HepG2 (cell line): ENCODE results near the gene SSTR5. TPM values are rescaled to one million over a fixed set of nuclear protein-coding genes. Genes with fewer than 3 reads are reported as not detected.

ENCODE experiments used
- BHLHE40 ChIP-seq: IDR thresholded peaks from 2 replicates; pipeline ENCODE4 v1.6.1; 2011; ENCODE audit warnings: low read length, improper control_type of control experiment
- ISL2 ChIP-seq: sonication (generic); formaldehyde crosslinking; IDR thresholded peaks from 2 replicates; pipeline ENCODE4 v1.5.0; 2020; ENCODE audit warnings: missing genetic modification reagents
- KDM5A ChIP-seq: fragments of 200-600 bp; sonication (generic); IDR thresholded peaks from 2 replicates; pipeline ENCODE4 v1.7.0; 2018; ENCODE audit warnings: antibody characterized with exemption, mild to moderate bottlenecking, low read length, borderline replicate concordance
- PPARG ChIP-seq: conservative IDR thresholded peaks from 2 replicates; pipeline ENCODE4 v1.6.1; 2016; ENCODE audit warnings: missing biosample characterization, missing genetic modification reagents
- SP1 ChIP-seq, 2 experiments: fragments of 450-650 bp in 1 of 2; sonication (generic) in 1 of 2; formaldehyde crosslinking in 1 of 2; IDR thresholded peaks; 2 replicates each; pipeline versions ENCODE4 v1.4.0 to v1.6.1; 2016 to 2020; ENCODE audit warnings: missing genetic modification reagents in 1 of 2
- SRSF1 ChIP-seq: fragments of 200-400 bp; formaldehyde crosslinking; optimal IDR thresholded peaks from 2 replicates; pipeline ENCODE3; 2017; ENCODE audit warnings: mild to moderate bottlenecking, low read depth, low read length, moderate library complexity
- ZFP36L1 ChIP-seq: sonication (generic); formaldehyde crosslinking; IDR thresholded peaks from 2 replicates; pipeline ENCODE4 v1.8.0; 2022; ENCODE audit warnings: mild to moderate bottlenecking, missing genetic modification reagents, moderate library complexity
- ZNF10 ChIP-seq: sonication (generic); formaldehyde crosslinking; IDR thresholded peaks from 2 replicates; pipeline ENCODE4 v1.4.0; 2020; ENCODE audit warnings: mild to moderate bottlenecking, low read depth, missing genetic modification reagents, borderline replicate concordance
- ZNF207 ChIP-seq: fragments of 450-650 bp; IDR thresholded peaks from 2 replicates; pipeline ENCODE4 v1.6.1; 2016; ENCODE audit warnings: antibody characterized with exemption, borderline replicate concordance
- ZNF24 ChIP-seq: fragments of 450-650 bp; IDR thresholded peaks from 2 replicates; pipeline ENCODE4 v1.6.1; 2017; ENCODE audit warnings: antibody characterized with exemption, mild to moderate bottlenecking
- ZNF501 ChIP-seq: sonication (generic); formaldehyde crosslinking; IDR thresholded peaks from 2 replicates; pipeline ENCODE4 v1.5.1; 2020; ENCODE audit warnings: mild to moderate bottlenecking, moderate library complexity, missing genetic modification reagents
- ZNF772 ChIP-seq: sonication (generic); formaldehyde crosslinking; IDR thresholded peaks from 2 replicates; pipeline ENCODE4 v1.5.0; 2020; ENCODE audit warnings: mild to moderate bottlenecking, missing genetic modification reagents
- polyA plus RNA-seq, 8 experiments: library from polyadenylated mRNA; depleted of rRNA in 3 of 8; stranded (reverse) in 7 of 8; unstranded in 1 of 8; fragments of >200 nt; fragmentation: Illumina TruSeq in 4 of 8; extraction: Trizol in 4 of 8; gene quantifications; 2 replicates each; pipeline versions ENCODE4 v1.2.1 to v1.2.3, GENCODE V29; 2011 to 2016; ENCODE audit warnings: low read depth in 4 of 8, missing spikeins in 1 of 8, mixed read lengths in 1 of 8; ENCODE audit not compliant: insufficient read depth in 1 of 8
- total RNA-seq, 5 experiments: library from RNA; depleted of rRNA; stranded (reverse); fragments of >200 nt; fragmentation: Illumina TruSeq; extraction: Trizol; gene quantifications; 2 replicates each; pipeline ENCODE4 v1.2.3, GENCODE V29; 2016; ENCODE audit warnings: low read depth in 1 of 5
- TF ChIP-seq, protein P1 (sequence below): sonication (generic); formaldehyde crosslinking; IDR thresholded peaks from 2 replicates; pipeline ENCODE4 v1.4.0; 2020; ENCODE audit warnings: missing genetic modification reagents
- TF ChIP-seq, protein P2 (sequence below): sonication (generic); formaldehyde crosslinking; IDR thresholded peaks from 2 replicates; pipeline ENCODE4 v1.4.0; 2020; ENCODE audit warnings: missing genetic modification reagents
- TF ChIP-seq, protein P3 (sequence below): sonication (generic); formaldehyde crosslinking; IDR thresholded peaks from 2 replicates; pipeline ENCODE4 v1.4.0; 2020; ENCODE audit warnings: missing genetic modification reagents
- TF ChIP-seq, protein P4 (sequence below): sonication (generic); formaldehyde crosslinking; conservative IDR thresholded peaks from 2 replicates; pipeline ENCODE4 v1.4.0; 2020; ENCODE audit warnings: missing genetic modification reagents

The SSTR5 gene
- total and polyA plus RNA-seq, 2 of the 13 experiments (the other 11 are each of a cell fraction or from before 2014, with no cell fraction given) = 0.20 to 0.49 TPM

DNA sequence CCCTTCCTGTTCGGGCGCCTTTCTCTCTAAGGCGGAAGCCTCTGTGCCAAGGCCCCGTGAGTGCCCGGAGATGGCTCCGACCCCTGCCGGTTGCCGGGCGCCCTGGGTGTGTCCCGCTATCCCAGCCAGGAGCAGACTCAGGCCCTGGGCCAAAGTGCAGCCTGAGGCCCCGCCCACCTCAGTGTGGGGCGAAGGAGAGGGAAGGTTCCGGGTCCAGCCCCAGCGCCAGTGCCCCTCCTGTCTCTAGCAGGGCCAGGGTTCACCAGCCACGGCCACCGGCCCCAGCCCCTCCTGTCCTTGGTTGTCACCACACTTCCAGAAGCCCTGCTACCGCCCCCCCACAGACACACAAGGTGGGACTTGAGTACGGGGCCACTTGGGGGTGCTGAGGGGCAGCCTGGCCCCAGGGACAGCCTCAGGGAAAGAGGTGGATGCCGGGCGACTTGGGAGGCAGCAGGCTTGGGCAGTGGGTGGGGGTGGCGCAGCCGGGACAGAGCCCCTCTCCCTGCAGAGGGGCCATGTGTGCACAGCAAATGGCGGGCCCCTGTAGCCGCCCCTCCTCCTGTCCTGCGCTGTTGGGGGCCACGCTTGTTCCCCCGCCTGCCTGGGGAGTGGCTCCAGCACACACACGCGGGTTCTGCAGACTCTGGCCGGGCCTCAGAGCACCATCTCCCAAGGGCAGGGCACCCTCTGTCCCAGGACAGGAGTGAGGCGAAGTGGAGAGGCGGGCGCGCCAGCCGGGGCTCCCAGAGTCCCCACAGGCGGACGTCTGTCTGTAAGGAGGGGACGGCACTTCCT lies 17.5 kb downstream of the SSTR5 start (continued):
- TF ChIP-seq, protein P1, sequence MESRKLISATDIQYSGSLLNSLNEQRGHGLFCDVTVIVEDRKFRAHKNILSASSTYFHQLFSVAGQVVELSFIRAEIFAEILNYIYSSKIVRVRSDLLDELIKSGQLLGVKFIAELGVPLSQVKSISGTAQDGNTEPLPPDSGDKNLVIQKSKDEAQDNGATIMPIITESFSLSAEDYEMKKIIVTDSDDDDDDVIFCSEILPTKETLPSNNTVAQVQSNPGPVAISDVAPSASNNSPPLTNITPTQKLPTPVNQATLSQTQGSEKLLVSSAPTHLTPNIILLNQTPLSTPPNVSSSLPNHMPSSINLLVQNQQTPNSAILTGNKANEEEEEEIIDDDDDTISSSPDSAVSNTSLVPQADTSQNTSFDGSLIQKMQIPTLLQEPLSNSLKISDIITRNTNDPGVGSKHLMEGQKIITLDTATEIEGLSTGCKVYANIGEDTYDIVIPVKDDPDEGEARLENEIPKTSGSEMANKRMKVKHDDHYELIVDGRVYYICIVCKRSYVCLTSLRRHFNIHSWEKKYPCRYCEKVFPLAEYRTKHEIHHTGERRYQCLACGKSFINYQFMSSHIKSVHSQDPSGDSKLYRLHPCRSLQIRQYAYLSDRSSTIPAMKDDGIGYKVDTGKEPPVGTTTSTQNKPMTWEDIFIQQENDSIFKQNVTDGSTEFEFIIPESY (CRISPR knock-in tag) = peak; percentile 50; the same call in 1 of the 2 replicates
- TF ChIP-seq ZNF10 (CRISPR knock-in tag) (no peak), ZNF24 (no peak), ISL2 (CRISPR knock-in tag) (peak; percentile 76), BHLHE40 (no peak), PPARG (CRISPR knock-in tag) (peak; percentile 64; the same call in 1 of the 2 replicates), SP1 (IDR thresholded peaks at IDR 0.05) (no peak), SP1 (CRISPR knock-in tag; IDR thresholded peaks at IDR 0.05) (peak; percentile 90; the same call in 1 of the 2 replicates), ZNF501 (CRISPR knock-in tag) (peak; percentile 80), ZNF772 (peak; percentile 73; the same call in 1 of the 2 replicates), ZNF207 (no peak), ZFP36L1 (CRISPR knock-in tag) (peak; percentile 73; the same call in 1 of the 2 replicates), KDM5A (no peak; the same call in 1 of the 2 replicates), SRSF1 (peak; percentile 42)
- TF ChIP-seq, protein P2, sequence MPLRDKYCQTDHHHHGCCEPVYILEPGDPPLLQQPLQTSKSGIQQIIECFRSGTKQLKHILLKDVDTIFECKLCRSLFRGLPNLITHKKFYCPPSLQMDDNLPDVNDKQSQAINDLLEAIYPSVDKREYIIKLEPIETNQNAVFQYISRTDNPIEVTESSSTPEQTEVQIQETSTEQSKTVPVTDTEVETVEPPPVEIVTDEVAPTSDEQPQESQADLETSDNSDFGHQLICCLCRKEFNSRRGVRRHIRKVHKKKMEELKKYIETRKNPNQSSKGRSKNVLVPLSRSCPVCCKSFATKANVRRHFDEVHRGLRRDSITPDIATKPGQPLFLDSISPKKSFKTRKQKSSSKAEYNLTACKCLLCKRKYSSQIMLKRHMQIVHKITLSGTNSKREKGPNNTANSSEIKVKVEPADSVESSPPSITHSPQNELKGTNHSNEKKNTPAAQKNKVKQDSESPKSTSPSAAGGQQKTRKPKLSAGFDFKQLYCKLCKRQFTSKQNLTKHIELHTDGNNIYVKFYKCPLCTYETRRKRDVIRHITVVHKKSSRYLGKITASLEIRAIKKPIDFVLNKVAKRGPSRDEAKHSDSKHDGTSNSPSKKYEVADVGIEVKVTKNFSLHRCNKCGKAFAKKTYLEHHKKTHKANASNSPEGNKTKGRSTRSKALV (CRISPR knock-in tag) = peak; percentile 76
- TF ChIP-seq, protein P3, sequence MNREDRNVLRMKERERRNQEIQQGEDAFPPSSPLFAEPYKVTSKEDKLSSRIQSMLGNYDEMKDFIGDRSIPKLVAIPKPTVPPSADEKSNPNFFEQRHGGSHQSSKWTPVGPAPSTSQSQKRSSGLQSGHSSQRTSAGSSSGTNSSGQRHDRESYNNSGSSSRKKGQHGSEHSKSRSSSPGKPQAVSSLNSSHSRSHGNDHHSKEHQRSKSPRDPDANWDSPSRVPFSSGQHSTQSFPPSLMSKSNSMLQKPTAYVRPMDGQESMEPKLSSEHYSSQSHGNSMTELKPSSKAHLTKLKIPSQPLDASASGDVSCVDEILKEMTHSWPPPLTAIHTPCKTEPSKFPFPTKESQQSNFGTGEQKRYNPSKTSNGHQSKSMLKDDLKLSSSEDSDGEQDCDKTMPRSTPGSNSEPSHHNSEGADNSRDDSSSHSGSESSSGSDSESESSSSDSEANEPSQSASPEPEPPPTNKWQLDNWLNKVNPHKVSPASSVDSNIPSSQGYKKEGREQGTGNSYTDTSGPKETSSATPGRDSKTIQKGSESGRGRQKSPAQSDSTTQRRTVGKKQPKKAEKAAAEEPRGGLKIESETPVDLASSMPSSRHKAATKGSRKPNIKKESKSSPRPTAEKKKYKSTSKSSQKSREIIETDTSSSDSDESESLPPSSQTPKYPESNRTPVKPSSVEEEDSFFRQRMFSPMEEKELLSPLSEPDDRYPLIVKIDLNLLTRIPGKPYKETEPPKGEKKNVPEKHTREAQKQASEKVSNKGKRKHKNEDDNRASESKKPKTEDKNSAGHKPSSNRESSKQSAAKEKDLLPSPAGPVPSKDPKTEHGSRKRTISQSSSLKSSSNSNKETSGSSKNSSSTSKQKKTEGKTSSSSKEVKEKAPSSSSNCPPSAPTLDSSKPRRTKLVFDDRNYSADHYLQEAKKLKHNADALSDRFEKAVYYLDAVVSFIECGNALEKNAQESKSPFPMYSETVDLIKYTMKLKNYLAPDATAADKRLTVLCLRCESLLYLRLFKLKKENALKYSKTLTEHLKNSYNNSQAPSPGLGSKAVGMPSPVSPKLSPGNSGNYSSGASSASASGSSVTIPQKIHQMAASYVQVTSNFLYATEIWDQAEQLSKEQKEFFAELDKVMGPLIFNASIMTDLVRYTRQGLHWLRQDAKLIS = no peak; the same call in 1 of the 2 replicates
- TF ChIP-seq, protein P4, sequence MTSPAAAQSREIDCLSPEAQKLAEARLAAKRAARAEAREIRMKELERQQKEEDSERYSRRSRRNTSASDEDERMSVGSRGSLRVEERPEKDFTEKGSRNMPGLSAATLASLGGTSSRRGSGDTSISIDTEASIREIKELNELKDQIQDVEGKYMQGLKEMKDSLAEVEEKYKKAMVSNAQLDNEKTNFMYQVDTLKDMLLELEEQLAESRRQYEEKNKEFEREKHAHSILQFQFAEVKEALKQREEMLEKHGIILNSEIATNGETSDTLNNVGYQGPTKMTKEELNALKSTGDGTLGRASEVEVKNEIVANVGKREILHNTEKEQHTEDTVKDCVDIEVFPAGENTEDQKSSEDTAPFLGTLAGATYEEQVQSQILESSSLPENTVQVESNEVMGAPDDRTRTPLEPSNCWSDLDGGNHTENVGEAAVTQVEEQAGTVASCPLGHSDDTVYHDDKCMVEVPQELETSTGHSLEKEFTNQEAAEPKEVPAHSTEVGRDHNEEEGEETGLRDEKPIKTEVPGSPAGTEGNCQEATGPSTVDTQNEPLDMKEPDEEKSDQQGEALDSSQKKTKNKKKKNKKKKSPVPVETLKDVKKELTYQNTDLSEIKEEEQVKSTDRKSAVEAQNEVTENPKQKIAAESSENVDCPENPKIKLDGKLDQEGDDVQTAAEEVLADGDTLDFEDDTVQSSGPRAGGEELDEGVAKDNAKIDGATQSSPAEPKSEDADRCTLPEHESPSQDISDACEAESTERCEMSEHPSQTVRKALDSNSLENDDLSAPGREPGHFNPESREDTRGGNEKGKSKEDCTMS (CRISPR knock-in tag) = no peak
